HEK293T (cell line): Measurements from ENCODE around the gene MICAL2.

Experiments
- ARNT ChIP-seq: fragments of 450-650 bp; IDR thresholded peaks from 2 replicates; pipeline ENCODE4 v1.6.1; 2017; ENCODE audit warnings: mild to moderate bottlenecking
- BHLHE40 ChIP-seq: fragments of 450-650 bp; IDR thresholded peaks from 2 replicates; pipeline ENCODE4 v1.6.1; 2016; ENCODE audit warnings: mild to moderate bottlenecking, moderate library complexity, borderline replicate concordance
- ELF4 ChIP-seq: fragments of 450-650 bp; IDR thresholded peaks from 2 replicates; pipeline ENCODE4 v1.6.1; 2017; ENCODE audit warnings: antibody characterized with exemption
- FOXA1 ChIP-seq: fragments of 450-650 bp; IDR thresholded peaks from 2 replicates; pipeline ENCODE4 v1.6.1; 2016; ENCODE audit warnings: mild to moderate bottlenecking
- FOXK2 ChIP-seq: fragments of 450-650 bp; IDR thresholded peaks from 2 replicates; pipeline ENCODE4 v1.6.1; 2016; ENCODE audit warnings: mild to moderate bottlenecking
- FOXM1 ChIP-seq: fragments of 450-650 bp; IDR thresholded peaks from 2 replicates; pipeline ENCODE4 v1.6.1; 2017; ENCODE audit warnings: mild to moderate bottlenecking, borderline replicate concordance
- HDGF ChIP-seq: fragments of 450-650 bp; IDR thresholded peaks from 2 replicates; pipeline ENCODE4 v1.6.1; 2017; ENCODE audit warnings: antibody characterized with exemption, borderline replicate concordance
- L3MBTL2 ChIP-seq: fragments of 450-650 bp; conservative IDR thresholded peaks from 2 replicates; pipeline ENCODE4 v1.6.1; 2016; ENCODE audit warnings: mild to moderate bottlenecking
- NFRKB ChIP-seq: fragments of 450-650 bp; IDR thresholded peaks from 2 replicates; pipeline ENCODE4 v1.6.1; 2016; ENCODE audit warnings: mild to moderate bottlenecking, moderate library complexity
- SP1 ChIP-seq: fragments of 450-650 bp; IDR thresholded peaks from 2 replicates; pipeline ENCODE4 v1.6.1; 2017
- SUZ12 ChIP-seq: fragments of 450-650 bp; IDR thresholded peaks from 2 replicates; pipeline ENCODE4 v1.6.1; 2016; ENCODE audit warnings: mild to moderate bottlenecking
- TARDBP ChIP-seq: fragments of 450-650 bp; IDR thresholded peaks from 2 replicates; pipeline ENCODE4 v1.6.1; 2016
- ZNF384 ChIP-seq: fragments of 450-650 bp; IDR thresholded peaks from 2 replicates; pipeline ENCODE4 v1.6.1; 2016
- TF ChIP-seq, protein P1 (sequence below): fragments of 450-650 bp; IDR thresholded peaks from 2 replicates; pipeline ENCODE4 v1.6.1; 2016

DNA sequence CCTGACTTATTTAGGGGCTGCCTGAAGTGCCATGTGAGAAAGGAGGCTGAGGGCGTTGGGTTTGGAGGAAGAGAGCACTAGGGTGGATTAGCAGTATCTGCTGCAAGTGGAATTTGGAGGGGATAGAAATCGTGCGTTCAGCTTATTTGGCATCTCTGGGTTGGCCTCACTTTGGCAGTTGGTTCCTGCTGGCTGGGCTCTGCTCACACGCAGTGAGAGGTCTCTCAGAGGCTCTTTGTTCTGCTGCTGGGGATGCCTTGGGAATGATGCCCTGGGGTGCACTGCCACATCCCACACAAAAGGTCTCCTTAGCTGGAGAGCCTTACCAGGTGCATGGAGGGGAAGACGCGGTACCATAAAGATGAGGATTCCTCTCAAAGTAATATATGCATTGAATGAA is 17.7 kb upstream of the MICAL2 start:
- TF ChIP-seq FOXM1 (no peak), TARDBP (no peak), ARNT (no peak), SP1 (no peak), BHLHE40 (no peak), ELF4 (no peak), ZNF384 (no peak), SUZ12 (no peak), FOXK2 (no peak), FOXA1 (no peak), NFRKB (no peak), L3MBTL2 (no peak), HDGF (no peak)
- TF ChIP-seq, protein P1, sequence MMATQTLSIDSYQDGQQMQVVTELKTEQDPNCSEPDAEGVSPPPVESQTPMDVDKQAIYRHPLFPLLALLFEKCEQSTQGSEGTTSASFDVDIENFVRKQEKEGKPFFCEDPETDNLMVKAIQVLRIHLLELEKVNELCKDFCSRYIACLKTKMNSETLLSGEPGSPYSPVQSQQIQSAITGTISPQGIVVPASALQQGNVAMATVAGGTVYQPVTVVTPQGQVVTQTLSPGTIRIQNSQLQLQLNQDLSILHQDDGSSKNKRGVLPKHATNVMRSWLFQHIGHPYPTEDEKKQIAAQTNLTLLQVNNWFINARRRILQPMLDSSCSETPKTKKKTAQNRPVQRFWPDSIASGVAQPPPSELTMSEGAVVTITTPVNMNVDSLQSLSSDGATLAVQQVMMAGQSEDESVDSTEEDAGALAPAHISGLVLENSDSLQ, result no peak
